GM12865 (cell line): ENCODE data around the gene GPR3.

Source experiments
- DNase-seq: peaks from one replicate; pipeline ENCODE4 v3.0.0; 2010; ENCODE audit warnings: low read depth
- H3K4me3 ChIP-seq: 2 replicates; pipeline ENCODE4 v1.5.1; 2011; ENCODE audit warnings: mild to moderate bottlenecking, low read depth, low read length, control low read depth
- TF ChIP-seq, protein P1 (sequence below): IDR thresholded peaks from 2 replicates; pipeline ENCODE4 v1.5.1; 2011; ENCODE audit warnings: low read length, control low read depth, low read depth, inconsistent platforms; ENCODE audit not compliant: insufficient read depth; ENCODE audit errors: missing control alignments

The GPR3 gene, protein sequence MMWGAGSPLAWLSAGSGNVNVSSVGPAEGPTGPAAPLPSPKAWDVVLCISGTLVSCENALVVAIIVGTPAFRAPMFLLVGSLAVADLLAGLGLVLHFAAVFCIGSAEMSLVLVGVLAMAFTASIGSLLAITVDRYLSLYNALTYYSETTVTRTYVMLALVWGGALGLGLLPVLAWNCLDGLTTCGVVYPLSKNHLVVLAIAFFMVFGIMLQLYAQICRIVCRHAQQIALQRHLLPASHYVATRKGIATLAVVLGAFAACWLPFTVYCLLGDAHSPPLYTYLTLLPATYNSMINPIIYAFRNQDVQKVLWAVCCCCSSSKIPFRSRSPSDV

DNA sequence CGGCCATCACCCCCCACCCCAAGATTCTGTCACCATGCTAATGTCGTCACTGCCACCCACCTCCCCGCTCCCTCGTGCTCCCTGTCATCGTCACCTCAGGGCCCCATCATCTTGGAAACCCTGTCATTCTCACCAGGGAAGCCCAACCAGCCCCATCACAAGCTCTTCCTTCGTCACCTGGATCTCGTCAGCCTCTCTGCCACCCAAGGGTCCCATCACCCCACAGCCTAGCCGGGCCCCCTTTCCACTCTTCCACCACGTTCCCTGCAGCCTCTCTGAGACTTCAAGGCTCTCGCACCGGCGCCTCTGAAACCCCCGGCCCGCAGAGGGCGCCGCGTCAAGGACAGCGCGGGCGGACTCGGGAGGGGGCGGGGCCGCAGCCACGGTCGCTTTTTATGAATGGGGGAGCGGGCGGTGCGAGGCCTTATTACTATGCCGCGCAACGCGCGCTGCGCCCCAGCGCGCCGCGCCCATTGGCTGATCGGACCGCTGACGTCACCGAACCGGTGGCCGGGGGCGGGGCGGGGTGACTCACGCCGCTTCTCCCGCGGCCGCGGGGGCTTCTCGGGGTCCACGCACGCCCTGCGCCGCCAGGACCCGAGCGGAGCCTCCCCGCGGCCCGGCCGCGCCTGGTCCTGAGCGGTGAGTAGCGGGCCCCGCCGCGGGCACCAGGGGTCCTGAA is at the start of gene GPR3:
TSS of gene GPR3 (plus strand) at position 527 of the 682 bp plus-strand sequence. CDS start 1,177 bp downstream, outside the sequence.
- TF ChIP-seq, protein P1, sequence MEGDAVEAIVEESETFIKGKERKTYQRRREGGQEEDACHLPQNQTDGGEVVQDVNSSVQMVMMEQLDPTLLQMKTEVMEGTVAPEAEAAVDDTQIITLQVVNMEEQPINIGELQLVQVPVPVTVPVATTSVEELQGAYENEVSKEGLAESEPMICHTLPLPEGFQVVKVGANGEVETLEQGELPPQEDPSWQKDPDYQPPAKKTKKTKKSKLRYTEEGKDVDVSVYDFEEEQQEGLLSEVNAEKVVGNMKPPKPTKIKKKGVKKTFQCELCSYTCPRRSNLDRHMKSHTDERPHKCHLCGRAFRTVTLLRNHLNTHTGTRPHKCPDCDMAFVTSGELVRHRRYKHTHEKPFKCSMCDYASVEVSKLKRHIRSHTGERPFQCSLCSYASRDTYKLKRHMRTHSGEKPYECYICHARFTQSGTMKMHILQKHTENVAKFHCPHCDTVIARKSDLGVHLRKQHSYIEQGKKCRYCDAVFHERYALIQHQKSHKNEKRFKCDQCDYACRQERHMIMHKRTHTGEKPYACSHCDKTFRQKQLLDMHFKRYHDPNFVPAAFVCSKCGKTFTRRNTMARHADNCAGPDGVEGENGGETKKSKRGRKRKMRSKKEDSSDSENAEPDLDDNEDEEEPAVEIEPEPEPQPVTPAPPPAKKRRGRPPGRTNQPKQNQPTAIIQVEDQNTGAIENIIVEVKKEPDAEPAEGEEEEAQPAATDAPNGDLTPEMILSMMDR, result peak; percentile 49
- DNase-seq, result peak; percentile 93
- H3K4me3 ChIP-seq, result peak within 1 kb of the TSS; percentile 60

DNA sequence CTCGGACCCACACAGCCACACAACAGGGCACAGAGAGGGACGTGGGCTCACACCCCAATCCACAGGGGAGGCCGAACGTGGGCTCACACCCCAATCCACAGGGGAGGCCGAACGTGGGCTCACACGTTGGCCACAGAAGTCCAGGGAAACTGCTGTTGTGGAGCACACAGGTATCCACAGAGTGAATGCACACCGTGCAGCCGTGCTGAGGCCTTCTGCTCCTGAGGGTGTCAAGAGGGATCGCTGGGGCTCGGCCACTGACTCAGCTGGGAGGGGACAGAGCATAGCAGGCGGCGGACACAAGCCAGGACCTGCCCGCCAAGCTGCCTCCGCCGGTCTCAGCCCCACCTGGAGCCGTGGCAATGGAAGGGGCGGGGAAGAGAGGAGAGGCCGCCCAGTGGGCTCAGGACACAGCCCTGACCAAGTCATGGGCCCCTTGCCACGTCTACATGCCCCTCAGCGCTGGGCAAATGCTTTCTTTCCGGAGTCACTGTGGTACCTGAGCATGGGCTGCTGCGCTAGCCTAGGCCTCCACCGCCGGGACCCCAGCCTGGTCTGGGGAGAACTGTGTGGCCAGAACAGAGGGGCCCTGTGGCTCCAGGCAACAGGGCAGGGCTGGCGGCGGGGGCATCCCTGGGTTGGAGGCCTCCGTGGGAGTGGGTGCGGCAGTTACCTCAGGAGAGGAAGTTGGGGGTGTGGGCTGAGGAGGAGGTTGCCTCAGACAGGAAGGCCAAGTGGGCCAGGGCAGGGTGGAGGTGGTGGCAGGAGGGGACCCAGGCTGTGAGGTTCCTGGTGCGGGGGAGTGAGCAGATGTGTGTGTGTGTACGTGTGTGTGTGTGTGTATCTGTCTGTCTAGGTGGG is 49.4 kb upstream of the GPR3 start:
- TF ChIP-seq, protein P1, result no peak
- peak; percentile 70 for DNase-seq
- peak overlapping the region; percentile 47 for H3K4me3 ChIP-seq

DNA sequence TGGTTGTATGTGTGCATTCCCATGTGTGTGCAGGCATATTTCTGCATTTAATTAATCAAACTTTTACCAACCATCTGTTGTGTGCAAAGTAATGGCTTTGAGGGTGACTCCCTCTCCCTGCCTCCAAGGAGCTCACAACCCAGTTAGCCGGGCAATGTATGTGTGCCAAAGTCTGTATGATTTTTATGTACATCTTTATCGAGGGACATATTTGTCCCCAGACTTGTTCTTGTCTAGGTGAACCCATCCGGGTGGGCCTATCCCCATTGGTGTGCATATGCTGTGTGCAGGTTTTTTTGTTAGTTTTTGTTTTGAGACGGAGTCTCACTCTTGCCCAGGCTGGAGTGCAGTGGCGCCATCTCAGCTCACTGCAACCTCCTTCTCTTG is 48.8 kb upstream of the GPR3 start:
- TF ChIP-seq, protein P1, result no peak
- DNase-seq, result no peak
- H3K4me3 ChIP-seq, result peak overlapping the region; percentile 47

DNA sequence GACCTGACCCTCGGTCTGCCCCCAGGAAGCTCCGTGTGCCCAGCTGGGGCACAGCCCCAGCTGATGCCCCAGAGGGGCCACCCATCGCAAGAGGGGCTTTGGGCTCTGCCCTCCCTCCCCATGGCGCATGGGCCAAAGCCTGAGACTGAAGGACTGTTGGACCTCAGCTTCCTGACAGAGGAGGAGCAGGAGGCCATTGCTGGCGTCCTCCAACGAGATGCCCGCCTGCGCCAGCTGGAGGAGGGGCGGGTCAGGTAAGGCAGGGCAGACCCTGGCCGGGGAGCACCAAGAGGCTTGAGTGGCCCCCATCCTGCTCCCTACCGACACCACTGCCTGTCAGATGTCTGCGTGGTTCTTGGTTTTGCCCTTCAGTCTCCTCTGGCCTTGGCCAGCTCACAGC is 47.1 kb upstream of the GPR3 start:
- TF ChIP-seq, protein P1, result no peak
- DNase-seq, result no peak

DNA sequence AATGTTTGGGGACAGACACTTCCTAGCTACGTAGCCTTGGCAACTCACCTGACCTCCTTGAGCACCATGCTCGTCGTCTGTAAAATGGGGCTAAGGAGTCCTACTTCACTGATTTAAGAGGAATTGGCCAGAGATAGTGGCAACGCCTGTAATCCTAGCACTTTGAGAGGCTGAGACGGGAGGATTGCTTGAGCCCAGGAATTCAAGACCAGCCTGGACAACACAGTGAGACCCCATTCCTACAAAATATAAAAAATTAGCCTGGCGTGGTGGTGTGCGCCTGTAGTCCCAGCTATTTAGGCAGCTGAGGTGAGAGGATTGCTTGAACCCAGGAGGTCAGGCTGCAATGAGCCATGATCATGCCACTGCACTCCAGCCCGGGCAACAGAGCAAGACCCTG is 46.1 kb upstream of the GPR3 start:
- no peak for DNase-seq
- H3K4me3 ChIP-seq, result no peak overlapping the region
- TF ChIP-seq, protein P1, result no peak

More for the DNA sequence above, 47.1 kb upstream of the GPR3 start:
- no peak overlapping the region for H3K4me3 ChIP-seq

DNA sequence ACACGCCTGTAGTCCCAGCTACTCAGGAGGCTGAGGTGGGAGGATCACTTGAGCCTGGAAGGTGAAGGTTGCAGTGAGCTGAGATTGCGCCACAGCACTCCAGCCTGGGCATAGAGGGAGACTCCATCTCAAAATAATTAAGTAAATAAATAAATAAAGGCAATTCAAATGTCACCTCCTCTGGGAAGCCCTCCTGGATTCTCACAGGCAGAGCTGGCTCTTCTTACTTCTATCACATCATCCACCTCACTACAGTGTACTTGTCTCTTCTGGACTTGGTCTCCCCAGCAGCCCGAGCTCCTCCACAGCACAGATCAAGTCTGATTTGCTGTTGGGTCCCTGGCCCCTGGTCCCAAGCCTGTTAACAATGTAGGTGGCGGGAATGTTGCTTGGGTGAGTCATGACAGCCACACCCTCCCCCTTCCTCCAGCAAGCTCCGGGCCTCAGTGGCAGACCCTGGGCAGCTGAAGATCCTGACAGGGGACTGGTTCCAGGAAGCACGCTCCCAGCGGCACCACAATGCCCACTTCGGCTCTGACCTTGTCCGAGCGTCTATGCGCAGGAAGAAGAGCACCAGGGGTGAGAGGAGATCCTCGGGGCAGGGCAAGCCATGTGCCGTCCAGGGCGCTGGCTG is 45.3 kb upstream of the GPR3 start:
- no peak for DNase-seq
- no peak overlapping the region for H3K4me3 ChIP-seq
- TF ChIP-seq, protein P1, result no peak
